WTC11 (cell line): ENCODE data around the gene FBLN2.

Experiments
- ATF6 ChIP-seq: sonication (generic); formaldehyde crosslinking; IDR thresholded peaks from 2 replicates; pipeline ENCODE4 v1.8.1; 2023; ENCODE audit warnings: mild to moderate bottlenecking, missing genetic modification reagents
- CBFB ChIP-seq: sonication (generic); formaldehyde crosslinking; IDR thresholded peaks from 2 replicates; pipeline ENCODE4 v1.8.1; 2022; ENCODE audit warnings: mild to moderate bottlenecking, low read depth, missing genetic modification reagents
- EMX1 ChIP-seq: fragments of 250-450 bp; sonication (Bioruptor Pico); IDR thresholded peaks from 2 replicates; pipeline ENCODE4 v1.8.0; 2021; ENCODE audit warnings: mild to moderate bottlenecking
- ETV6 ChIP-seq: sonication (generic); formaldehyde crosslinking; IDR thresholded peaks from 2 replicates; pipeline ENCODE4 v1.8.1; 2022; ENCODE audit warnings: mild to moderate bottlenecking, missing genetic modification reagents
- FOXJ3 ChIP-seq: sonication (generic); formaldehyde crosslinking; IDR thresholded peaks from 2 replicates; pipeline ENCODE4 v1.9.0; 2021; ENCODE audit warnings: missing genetic modification reagents, mild to moderate bottlenecking, borderline replicate concordance
- MAX ChIP-seq: sonication (generic); formaldehyde crosslinking; IDR thresholded peaks from 2 replicates; pipeline ENCODE4 v1.8.0; 2022; ENCODE audit warnings: mild to moderate bottlenecking, missing genetic modification reagents
- TP53 ChIP-seq: sonication (generic); formaldehyde crosslinking; IDR thresholded peaks from 2 replicates; pipeline ENCODE4 v1.8.1; 2023; ENCODE audit warnings: mild to moderate bottlenecking, missing genetic modification reagents
- ZNF121 ChIP-seq: sonication (generic); formaldehyde crosslinking; IDR thresholded peaks from 2 replicates; pipeline ENCODE4 v1.8.0; 2023; ENCODE audit warnings: missing genetic modification reagents
- ZNF416 ChIP-seq: fragments of 250-450 bp; sonication (Bioruptor Pico); IDR thresholded peaks from 2 replicates; pipeline ENCODE4 v1.9.0; 2021; ENCODE audit warnings: mild to moderate bottlenecking, inconsistent platforms
- ZNF423 ChIP-seq: fragments of 250-450 bp; sonication (Bioruptor Pico); IDR thresholded peaks from 2 replicates; pipeline ENCODE4 v2.1.2; 2022; ENCODE audit warnings: mild to moderate bottlenecking, moderate library complexity
- TF ChIP-seq, protein P1 (sequence below): fragments of 200-600 bp; IDR thresholded peaks from 2 replicates; pipeline ENCODE4 v1.8.0; 2022; ENCODE audit warnings: antibody characterized with exemption
- TF ChIP-seq, protein P2 (sequence below): sonication (generic); formaldehyde crosslinking; IDR thresholded peaks from 2 replicates; pipeline ENCODE4 v1.8.1; 2023; ENCODE audit warnings: mild to moderate bottlenecking, missing genetic modification reagents, moderate library complexity
- TF ChIP-seq, protein P3 (sequence below): sonication (generic); formaldehyde crosslinking; IDR thresholded peaks from 2 replicates; pipeline ENCODE4 v1.8.1; 2022; ENCODE audit warnings: low read depth, missing genetic modification reagents, borderline replicate concordance

DNA sequence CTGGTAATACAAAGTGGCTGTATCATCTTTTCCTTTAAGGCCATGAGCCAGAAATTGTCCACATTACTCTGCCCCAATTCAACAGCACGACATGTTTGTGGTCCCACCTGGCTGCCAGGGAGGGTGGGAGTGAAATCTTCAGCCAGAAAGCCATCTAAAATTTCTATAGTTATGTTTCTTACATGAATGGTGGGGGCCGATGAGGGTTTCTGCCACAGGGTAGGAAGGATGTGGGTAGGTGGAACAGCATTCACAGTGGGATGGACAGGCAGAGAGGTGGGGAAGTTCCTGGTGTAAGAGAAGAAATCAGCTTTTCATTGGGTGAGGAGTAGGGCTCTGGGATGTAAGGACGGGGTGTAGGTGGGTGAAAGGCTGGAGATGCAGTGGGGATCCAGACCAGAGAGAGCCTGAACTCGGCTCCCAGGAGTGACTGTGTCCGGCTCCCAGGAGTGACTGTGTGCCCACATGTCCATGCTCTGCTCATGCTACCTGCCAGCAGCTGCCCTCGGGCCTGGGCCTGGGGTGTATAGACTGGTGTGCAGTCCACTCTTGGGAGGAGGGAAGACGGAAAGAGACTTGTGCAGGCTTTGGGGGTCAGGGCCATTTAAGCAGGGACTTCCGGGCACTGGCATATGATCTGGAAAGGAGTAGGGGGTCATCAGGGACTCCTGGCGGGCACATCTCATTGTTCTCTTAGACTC, 3.8 kb upstream of the FBLN2 start:
- TF ChIP-seq, protein P1, sequence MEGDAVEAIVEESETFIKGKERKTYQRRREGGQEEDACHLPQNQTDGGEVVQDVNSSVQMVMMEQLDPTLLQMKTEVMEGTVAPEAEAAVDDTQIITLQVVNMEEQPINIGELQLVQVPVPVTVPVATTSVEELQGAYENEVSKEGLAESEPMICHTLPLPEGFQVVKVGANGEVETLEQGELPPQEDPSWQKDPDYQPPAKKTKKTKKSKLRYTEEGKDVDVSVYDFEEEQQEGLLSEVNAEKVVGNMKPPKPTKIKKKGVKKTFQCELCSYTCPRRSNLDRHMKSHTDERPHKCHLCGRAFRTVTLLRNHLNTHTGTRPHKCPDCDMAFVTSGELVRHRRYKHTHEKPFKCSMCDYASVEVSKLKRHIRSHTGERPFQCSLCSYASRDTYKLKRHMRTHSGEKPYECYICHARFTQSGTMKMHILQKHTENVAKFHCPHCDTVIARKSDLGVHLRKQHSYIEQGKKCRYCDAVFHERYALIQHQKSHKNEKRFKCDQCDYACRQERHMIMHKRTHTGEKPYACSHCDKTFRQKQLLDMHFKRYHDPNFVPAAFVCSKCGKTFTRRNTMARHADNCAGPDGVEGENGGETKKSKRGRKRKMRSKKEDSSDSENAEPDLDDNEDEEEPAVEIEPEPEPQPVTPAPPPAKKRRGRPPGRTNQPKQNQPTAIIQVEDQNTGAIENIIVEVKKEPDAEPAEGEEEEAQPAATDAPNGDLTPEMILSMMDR: no peak
- TF ChIP-seq, protein P2, sequence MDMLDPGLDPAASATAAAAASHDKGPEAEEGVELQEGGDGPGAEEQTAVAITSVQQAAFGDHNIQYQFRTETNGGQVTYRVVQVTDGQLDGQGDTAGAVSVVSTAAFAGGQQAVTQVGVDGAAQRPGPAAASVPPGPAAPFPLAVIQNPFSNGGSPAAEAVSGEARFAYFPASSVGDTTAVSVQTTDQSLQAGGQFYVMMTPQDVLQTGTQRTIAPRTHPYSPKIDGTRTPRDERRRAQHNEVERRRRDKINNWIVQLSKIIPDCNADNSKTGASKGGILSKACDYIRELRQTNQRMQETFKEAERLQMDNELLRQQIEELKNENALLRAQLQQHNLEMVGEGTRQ (CRISPR knock-in tag): no peak
- TF ChIP-seq CBFB (CRISPR knock-in tag) (no peak), TP53 (no peak), MAX (CRISPR knock-in tag) (no peak), FOXJ3 (CRISPR knock-in tag) (no peak), ZNF423 (CRISPR knock-in tag) (no peak), ZNF416 (no peak), ZNF121 (no peak), EMX1 (CRISPR knock-in tag) (no peak), ATF6 (CRISPR knock-in tag) (no peak), ETV6 (CRISPR knock-in tag) (no peak)
- TF ChIP-seq, protein P3, sequence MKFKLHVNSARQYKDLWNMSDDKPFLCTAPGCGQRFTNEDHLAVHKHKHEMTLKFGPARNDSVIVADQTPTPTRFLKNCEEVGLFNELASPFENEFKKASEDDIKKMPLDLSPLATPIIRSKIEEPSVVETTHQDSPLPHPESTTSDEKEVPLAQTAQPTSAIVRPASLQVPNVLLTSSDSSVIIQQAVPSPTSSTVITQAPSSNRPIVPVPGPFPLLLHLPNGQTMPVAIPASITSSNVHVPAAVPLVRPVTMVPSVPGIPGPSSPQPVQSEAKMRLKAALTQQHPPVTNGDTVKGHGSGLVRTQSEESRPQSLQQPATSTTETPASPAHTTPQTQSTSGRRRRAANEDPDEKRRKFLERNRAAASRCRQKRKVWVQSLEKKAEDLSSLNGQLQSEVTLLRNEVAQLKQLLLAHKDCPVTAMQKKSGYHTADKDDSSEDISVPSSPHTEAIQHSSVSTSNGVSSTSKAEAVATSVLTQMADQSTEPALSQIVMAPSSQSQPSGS: no peak
